ENCODE results near the gene ANAPC7.
"Not testable (repeated sequence)": the region's sequence is repeated elsewhere in the genome, so short reads cannot be mapped to it uniquely, and the experiment has no call there.

ANAPC7 gene, protein sequence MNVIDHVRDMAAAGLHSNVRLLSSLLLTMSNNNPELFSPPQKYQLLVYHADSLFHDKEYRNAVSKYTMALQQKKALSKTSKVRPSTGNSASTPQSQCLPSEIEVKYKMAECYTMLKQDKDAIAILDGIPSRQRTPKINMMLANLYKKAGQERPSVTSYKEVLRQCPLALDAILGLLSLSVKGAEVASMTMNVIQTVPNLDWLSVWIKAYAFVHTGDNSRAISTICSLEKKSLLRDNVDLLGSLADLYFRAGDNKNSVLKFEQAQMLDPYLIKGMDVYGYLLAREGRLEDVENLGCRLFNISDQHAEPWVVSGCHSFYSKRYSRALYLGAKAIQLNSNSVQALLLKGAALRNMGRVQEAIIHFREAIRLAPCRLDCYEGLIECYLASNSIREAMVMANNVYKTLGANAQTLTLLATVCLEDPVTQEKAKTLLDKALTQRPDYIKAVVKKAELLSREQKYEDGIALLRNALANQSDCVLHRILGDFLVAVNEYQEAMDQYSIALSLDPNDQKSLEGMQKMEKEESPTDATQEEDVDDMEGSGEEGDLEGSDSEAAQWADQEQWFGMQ

DNA sequence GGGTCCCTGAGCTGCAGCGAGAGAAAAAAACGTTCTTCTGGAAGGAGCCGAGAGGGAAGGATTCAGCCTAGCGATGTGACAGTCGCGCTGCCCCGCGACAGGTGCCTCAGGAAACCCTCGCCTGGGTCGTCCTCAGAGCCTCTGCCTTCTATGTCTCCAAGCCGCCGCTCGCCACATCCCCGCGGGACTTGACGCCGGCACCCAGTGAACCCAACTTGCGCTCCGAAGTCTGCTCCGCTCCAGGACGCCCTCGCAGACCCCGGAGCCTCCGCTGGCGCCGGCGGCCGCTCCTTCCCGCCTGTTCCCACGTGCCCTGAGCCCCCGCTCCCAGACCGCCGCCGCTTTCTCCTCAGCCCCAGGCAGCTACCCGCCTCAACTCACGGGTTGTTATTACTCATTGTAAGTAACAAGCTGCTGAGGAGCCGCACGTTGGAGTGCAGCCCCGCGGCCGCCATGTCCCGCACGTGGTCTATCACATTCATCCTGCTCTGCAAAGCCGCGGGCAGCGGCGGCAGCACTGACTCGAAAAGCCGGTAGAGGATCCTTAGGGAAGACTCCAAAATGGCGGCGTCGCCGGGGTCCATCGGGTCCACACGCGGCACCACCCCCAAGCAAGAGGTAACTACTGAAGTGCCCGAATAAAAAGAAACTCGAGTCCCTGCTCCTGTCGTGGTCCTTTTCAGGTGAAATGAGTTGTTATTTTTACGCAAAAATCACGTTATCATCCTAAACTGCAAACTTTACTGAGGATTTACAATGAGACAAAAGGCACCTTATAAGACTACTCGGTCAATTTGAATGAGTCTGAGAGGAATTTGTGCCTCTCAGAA lies at the start of gene ANAPC7:
ANAPC7 (minus strand) TSS at position 563 of the 830 bp plus-strand sequence; CDS start at position 482, 81 bp downstream.
- TF ChIP-seq, protein P1, sequence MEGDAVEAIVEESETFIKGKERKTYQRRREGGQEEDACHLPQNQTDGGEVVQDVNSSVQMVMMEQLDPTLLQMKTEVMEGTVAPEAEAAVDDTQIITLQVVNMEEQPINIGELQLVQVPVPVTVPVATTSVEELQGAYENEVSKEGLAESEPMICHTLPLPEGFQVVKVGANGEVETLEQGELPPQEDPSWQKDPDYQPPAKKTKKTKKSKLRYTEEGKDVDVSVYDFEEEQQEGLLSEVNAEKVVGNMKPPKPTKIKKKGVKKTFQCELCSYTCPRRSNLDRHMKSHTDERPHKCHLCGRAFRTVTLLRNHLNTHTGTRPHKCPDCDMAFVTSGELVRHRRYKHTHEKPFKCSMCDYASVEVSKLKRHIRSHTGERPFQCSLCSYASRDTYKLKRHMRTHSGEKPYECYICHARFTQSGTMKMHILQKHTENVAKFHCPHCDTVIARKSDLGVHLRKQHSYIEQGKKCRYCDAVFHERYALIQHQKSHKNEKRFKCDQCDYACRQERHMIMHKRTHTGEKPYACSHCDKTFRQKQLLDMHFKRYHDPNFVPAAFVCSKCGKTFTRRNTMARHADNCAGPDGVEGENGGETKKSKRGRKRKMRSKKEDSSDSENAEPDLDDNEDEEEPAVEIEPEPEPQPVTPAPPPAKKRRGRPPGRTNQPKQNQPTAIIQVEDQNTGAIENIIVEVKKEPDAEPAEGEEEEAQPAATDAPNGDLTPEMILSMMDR (IDR thresholded peaks at IDR 0.05; ENCODE audit: low read depth, low read length), result peak; percentile 21

DNA sequence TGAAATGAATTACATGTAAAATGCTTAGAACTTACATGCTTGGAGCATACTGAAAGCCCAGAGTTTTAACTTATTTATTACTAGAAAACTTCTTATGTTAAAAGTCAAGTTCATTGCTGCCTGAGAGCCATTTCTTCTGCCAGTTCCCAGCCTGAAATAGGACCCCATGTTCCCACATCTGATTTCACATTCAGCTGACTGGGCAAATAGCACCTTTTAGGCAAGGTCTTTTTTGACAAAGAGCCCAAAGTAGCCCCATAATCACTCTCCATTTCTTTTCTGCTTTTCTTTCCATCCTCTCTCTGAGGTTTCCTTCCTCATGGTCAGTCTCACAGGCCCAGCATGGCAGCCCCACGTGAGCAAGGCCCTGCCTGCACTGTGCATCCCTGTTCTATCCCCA lies 47.8 kb upstream of the ANAPC7 start:
- TF ChIP-seq, protein P1 (IDR thresholded peaks at IDR 0.05; ENCODE audit: low read depth, low read length), result no peak
- no peak for DNase-seq (ENCODE audit: extremely low read depth, low read depth)

More for the DNA sequence above, at the start of gene ANAPC7:
- peak; percentile 77 for DNase-seq (ENCODE audit: extremely low read depth, low read depth)

DNA sequence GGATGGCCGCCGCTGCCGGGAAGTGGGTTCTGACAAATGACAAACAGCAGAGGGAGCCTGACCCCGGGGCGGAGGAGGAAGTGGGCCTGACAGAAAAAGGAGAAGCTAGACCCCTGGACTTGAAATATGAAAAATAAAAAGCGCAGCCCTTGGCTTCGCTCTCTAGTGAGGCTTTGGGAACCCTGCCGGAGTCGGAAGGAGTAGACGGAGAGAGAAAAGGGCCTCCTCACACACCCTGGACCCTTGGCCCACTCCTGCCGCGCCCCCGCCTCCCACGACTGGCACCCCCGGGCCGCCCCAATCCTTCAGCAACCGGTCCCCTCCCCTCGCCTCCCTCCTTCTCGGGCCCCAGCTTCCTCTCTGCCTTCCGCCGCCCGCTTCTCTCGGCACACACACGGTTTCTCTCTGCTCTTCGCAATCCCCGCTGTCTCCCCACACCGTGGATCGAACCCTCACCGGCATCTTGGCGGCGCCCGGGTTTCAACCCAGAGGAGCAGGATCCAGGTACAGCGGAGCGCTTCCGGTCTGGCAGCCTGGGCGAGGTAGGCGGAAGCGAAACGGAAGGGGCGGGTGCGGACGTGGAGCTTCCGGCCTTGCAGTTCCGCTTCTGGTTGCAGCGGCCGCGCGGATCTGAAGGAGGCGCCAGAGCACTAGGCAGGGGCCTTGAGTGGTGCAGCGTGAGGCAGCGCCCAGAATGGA lies 46.4 kb upstream of the ANAPC7 start, which contains the start of gene ARPC3:
ARPC3 (minus strand) TSS at position 539 of the 699 bp plus-strand sequence; CDS start at position 462, 77 bp downstream.
- TF ChIP-seq, protein P1 (IDR thresholded peaks at IDR 0.05; ENCODE audit: low read depth, low read length), result peak; percentile 92
- peak; percentile 88 for DNase-seq (ENCODE audit: extremely low read depth, low read depth)

DNA sequence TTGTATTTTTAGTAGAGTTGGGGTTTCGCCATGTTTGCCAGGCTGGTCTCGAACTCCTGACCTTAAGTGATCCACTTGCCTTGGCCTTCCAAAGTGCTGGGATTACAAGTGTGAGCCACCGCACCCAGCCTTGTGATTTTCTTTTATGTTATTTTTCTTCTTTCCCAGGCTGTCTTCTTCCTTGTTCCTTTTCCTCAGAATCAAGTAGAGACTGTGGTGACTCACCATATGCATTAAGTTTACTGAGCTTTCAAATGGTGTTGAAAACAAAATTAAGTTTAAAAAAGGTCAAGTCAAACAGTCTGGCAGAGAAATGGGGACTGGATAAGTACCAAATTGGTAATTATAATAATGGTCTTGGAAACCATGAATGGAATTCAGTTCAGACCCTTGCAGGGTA lies 40.9 kb upstream of the ANAPC7 start:
- DNase-seq (ENCODE audit: extremely low read depth, low read depth), result no peak
- TF ChIP-seq, protein P1 (IDR thresholded peaks at IDR 0.05; ENCODE audit: low read depth, low read length), result no peak

DNA sequence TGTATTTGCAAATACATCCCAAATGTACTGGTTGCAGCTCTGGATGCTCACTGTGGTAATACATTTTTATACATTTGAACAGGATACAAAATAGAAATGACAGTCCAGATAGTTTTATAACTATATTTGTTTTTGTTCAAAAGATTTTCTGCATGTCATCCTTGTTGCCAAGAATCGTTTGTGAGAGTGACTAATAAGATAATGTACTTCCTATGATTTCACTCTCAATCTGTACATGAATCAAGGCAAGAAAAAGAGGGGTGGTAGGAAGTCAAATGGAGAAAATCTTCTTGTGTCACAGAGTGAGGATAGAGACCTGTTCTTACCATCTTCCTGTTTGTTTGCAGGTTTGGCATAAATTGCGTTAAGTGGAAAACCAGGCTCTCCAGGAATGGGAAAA lies 32.7 kb upstream of the ANAPC7 start:
- no peak for DNase-seq (ENCODE audit: extremely low read depth, low read depth)
- TF ChIP-seq, protein P1 (IDR thresholded peaks at IDR 0.05; ENCODE audit: low read depth, low read length), result no peak

DNA sequence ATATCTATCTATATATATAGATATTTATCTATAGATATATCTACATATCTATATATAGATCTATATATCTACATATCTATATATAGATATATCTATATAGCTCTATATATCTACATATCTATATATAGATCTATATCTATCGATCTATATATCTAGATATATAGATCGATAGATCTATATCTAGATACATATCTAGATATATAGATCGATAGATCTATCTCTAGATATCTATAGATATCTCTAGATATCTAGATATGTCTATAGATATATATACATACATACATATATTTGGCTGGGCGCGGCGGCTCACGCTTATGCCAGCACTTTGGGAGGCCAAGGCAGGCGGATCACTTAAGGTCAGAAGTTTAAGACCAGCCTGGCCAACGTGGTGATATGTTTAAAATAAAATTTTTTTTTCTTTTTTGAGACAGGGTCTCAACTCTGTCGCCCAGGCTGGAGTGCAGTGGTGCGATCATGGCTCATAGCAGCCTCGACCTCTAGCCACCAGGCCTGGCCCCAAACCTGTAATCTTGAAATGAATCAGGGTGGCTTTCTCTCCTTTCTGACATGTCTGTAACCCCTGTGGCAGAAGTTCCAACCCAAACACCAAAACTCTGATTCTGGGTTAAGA lies 28.6 kb upstream of the ANAPC7 start:
- DNase-seq (ENCODE audit: extremely low read depth, low read depth), result no peak
- TF ChIP-seq, protein P1 (IDR thresholded peaks at IDR 0.05; ENCODE audit: low read depth, low read length), result no peak

DNA sequence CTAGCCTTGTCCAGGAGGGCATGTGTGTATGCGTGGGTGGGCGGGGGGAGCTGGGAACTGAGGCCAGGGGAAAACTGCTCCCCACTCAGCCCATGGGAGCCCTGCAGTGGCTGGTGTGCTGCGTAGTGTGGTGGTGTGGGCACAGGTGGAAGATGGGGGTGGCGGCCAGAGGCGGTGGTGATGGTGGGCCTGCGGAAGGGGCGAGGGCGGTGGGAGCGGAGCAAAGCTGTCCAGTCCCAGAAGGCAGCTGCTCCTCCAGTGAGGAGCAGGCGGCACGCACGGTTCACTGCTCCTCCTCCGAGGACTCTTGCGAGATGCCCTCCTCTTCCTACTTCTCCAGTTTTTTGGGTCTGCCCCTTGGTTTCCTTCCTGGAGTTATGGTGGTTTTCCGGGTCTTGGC lies 26.2 kb upstream of the ANAPC7 start:
- DNase-seq (ENCODE audit: extremely low read depth, low read depth), result not testable (repeated sequence)

Data from AG09319 (cell line).